Sigmoid colon (tissue), 4 donors: Measurements from ENCODE around the gene ARL4A.

Experiments
- EP300 ChIP-seq, 4 donors: sonication (generic); formaldehyde crosslinking; IDR thresholded peaks; one replicate each; pipeline ENCODE4 v1.6.1; 2017; ENCODE audit warnings: antibody characterized with exemption in 4 of 4
- POLR2A ChIP-seq, 2 donors: fragments of 450-650 bp; IDR thresholded peaks; one replicate each; pipeline ENCODE4 v1.6.1; 2016; ENCODE audit warnings: antibody characterized with exemption in 2 of 2, mild to moderate bottlenecking in 2 of 2, moderate library complexity in 2 of 2
- POLR2AphosphoS5 ChIP-seq, 4 donors: sonication (generic); formaldehyde crosslinking; IDR thresholded peaks; one replicate each; pipeline ENCODE4 v1.6.1; 2017; ENCODE audit warnings: antibody characterized with exemption in 4 of 4
- TF ChIP-seq, protein P1 (sequence below), 4 experiments: fragments of 450-650 bp in 3 of 4; fragments of 200-600 bp in 1 of 4; IDR thresholded peaks; one replicate each; pipeline ENCODE4 v1.5.1; 2016 to 2019; ENCODE audit warnings: antibody characterized with exemption in 4 of 4, mild to moderate bottlenecking in 3 of 4, moderate library complexity in 2 of 4

DNA sequence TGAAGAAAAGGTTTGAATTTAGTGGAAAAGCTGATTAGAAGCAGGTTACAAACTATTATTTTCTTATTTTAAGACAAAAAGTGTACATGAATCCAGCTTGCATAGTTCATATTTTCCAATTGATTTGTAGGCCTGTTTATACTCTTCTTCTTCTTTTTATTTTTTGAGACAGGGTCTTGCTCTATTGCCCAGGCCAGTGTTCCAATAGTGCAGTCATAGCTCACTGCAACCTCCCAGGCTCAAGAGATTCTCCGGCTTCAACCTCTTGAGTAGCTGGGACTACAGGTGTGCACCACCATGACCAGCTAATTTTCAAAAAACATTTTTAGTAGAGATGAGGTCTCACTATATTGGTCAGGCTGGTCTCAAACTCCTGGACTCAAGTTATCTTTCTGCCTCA lies 45.0 kb downstream of the ARL4A start:
- no peak for TF ChIP-seq POLR2A (IDR thresholded peaks at IDR 0.05)
- TF ChIP-seq, protein P1, sequence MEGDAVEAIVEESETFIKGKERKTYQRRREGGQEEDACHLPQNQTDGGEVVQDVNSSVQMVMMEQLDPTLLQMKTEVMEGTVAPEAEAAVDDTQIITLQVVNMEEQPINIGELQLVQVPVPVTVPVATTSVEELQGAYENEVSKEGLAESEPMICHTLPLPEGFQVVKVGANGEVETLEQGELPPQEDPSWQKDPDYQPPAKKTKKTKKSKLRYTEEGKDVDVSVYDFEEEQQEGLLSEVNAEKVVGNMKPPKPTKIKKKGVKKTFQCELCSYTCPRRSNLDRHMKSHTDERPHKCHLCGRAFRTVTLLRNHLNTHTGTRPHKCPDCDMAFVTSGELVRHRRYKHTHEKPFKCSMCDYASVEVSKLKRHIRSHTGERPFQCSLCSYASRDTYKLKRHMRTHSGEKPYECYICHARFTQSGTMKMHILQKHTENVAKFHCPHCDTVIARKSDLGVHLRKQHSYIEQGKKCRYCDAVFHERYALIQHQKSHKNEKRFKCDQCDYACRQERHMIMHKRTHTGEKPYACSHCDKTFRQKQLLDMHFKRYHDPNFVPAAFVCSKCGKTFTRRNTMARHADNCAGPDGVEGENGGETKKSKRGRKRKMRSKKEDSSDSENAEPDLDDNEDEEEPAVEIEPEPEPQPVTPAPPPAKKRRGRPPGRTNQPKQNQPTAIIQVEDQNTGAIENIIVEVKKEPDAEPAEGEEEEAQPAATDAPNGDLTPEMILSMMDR (IDR thresholded peaks at IDR 0.05), result no peak
- TF ChIP-seq EP300 (IDR thresholded peaks at IDR 0.05), result no peak
- no peak for TF ChIP-seq POLR2AphosphoS5 (IDR thresholded peaks at IDR 0.05)
